Skeletal muscle cell (primary cell): Measurements from ENCODE around the gene ZNF774.
A peak's percentile ranks its signal among the peaks of the same experiment; 100 is the strongest.
"Not testable (repeated sequence)": the region's sequence is repeated elsewhere in the genome, so short reads cannot be mapped to it uniquely, and the experiment has no call there.

Experiments
- DNase-seq: peaks from one replicate; pipeline ENCODE4 v3.0.0-alpha.2; 2010; ENCODE audit warnings: low read depth
- H3K4me3 ChIP-seq: 2 replicates; pipeline ENCODE4 v1.5.1; 2011; ENCODE audit warnings: low read depth, mild to moderate bottlenecking, control low read depth, low read length, moderate library complexity

ZNF774 gene

GRCh38 chr15:90386221-90386620 lies 34.1 kb downstream of the ZNF774 start:
- no peak overlapping the region for H3K4me3 ChIP-seq
- DNase-seq, result no peak

- H3K4me3 ChIP-seq, result peak within 1 kb of the TSS; percentile 65
Measured at GRCh38 chr15:90387534-90388461, 35.7 kb downstream of the ZNF774 start, which contains the start of gene IQGAP1. Gene IQGAP1 (plus strand): TSS chr15:90388242. CDS start chr15:90388342, 100 bp downstream.

GRCh38 chr15:90388462-90389380 lies 36.6 kb downstream of the ZNF774 start:
- peak overlapping the region; percentile 65 for H3K4me3 ChIP-seq
- DNase-seq, result no peak

More at GRCh38 chr15:90387534-90388461, 35.7 kb downstream of the ZNF774 start, which contains the start of gene IQGAP1:
- DNase-seq, result peak; percentile 78

GRCh38 chr15:90389513-90389912 lies 37.4 kb downstream of the ZNF774 start:
- peak overlapping the region; percentile 65 for H3K4me3 ChIP-seq
- DNase-seq, result no peak

- DNase-seq, result no peak
- no peak overlapping the region for H3K4me3 ChIP-seq
Measured at GRCh38 chr15:90393040-90393439, 41.0 kb downstream of the ZNF774 start.

GRCh38 chr15:90394074-90394473 lies 42.0 kb downstream of the ZNF774 start:
- DNase-seq, result no peak
- no peak overlapping the region for H3K4me3 ChIP-seq

GRCh38 chr15:90394748-90395442 lies 42.8 kb downstream of the ZNF774 start:
- DNase-seq, result no peak
- no peak overlapping the region for H3K4me3 ChIP-seq

GRCh38 chr15:90396321-90396720 lies 44.2 kb downstream of the ZNF774 start:
- DNase-seq, result no peak
- no peak overlapping the region for H3K4me3 ChIP-seq

GRCh38 chr15:90400005-90400758 lies 48.1 kb downstream of the ZNF774 start:
- peak overlapping the region; percentile 20 for H3K4me3 ChIP-seq
- no peak for DNase-seq

GRCh38 chr15:90400759-90401314 lies 48.8 kb downstream of the ZNF774 start:
- H3K4me3 ChIP-seq, result peak overlapping the region; percentile 20
- DNase-seq, result peak; percentile 80

- H3K4me3 ChIP-seq, result no peak overlapping the region
- DNase-seq, result no peak
Measured at GRCh38 chr15:90401495-90401894, 49.4 kb downstream of the ZNF774 start.

- DNase-seq, result peak; percentile 73
Measured at GRCh38 chr15:90402223-90402622, 50.1 kb downstream of the ZNF774 start.

GRCh38 chr15:90402767-90403166 lies 50.7 kb downstream of the ZNF774 start:
- DNase-seq, result no peak
- no peak overlapping the region for H3K4me3 ChIP-seq

More at GRCh38 chr15:90402223-90402622, 50.1 kb downstream of the ZNF774 start:
- H3K4me3 ChIP-seq, result no peak overlapping the region

GRCh38 chr15:90405055-90405607 lies 53.0 kb downstream of the ZNF774 start:
- DNase-seq, result no peak
- no peak overlapping the region for H3K4me3 ChIP-seq

- no peak for DNase-seq
- H3K4me3 ChIP-seq, result no peak overlapping the region
Measured at GRCh38 chr15:90407336-90407735, 55.3 kb downstream of the ZNF774 start.

GRCh38 chr15:90407871-90408317 lies 55.8 kb downstream of the ZNF774 start:
- no peak overlapping the region for H3K4me3 ChIP-seq
- no peak for DNase-seq

- DNase-seq, result no peak
- no peak overlapping the region for H3K4me3 ChIP-seq
Measured at GRCh38 chr15:90408657-90409056, 56.6 kb downstream of the ZNF774 start.

GRCh38 chr15:90409587-90409986 lies 57.5 kb downstream of the ZNF774 start:
- H3K4me3 ChIP-seq, result not testable (repeated sequence)

More at GRCh38 chr15:90409587-90409986, 57.5 kb downstream of the ZNF774 start:
- DNase-seq, result not testable (repeated sequence)
